Skeletal muscle satellite cell (primary cell): ENCODE results near the gene RNF215. TPM values are rescaled to one million over a fixed set of nuclear protein-coding genes. Genes with fewer than 3 reads are reported as not detected.

Experiments used
- H3K27me3 ChIP-seq: 2 replicates; pipeline ENCODE4 v1.7.0; 2013; ENCODE audit warnings: low read length; ENCODE audit not compliant: control insufficient read depth, insufficient read depth
- H3K36me3 ChIP-seq: 2 replicates; pipeline ENCODE4 v1.7.0; 2013; ENCODE audit warnings: mild to moderate bottlenecking, control low read depth, low read length; ENCODE audit not compliant: insufficient read depth
- H3K4me1 ChIP-seq: 2 replicates; pipeline ENCODE4 v1.7.0; 2013; ENCODE audit warnings: low read length; ENCODE audit not compliant: control insufficient read depth, insufficient read depth
- H3K4me2 ChIP-seq: 2 replicates; pipeline ENCODE4 v1.7.0; 2013; ENCODE audit warnings: mild to moderate bottlenecking, low read length
- H3K4me3 ChIP-seq: 2 replicates; pipeline ENCODE4 v1.7.0; 2013; ENCODE audit warnings: low read length
- H3K9ac ChIP-seq: 2 replicates; pipeline ENCODE4 v1.7.0; 2013; ENCODE audit warnings: mild to moderate bottlenecking, low read depth, low read length, moderate library complexity
- H3K9me3 ChIP-seq: replicated peaks from 2 replicates; pipeline ENCODE4 v1.7.0; 2013; ENCODE audit warnings: mild to moderate bottlenecking, control low read depth, low read length
- small RNA-seq: library from RNA; depleted of rRNA; stranded (forward); fragments of <200 nt; gene quantifications from one replicate; pipeline ENCODE3, GENCODE V24; 2012

RNF215 gene

DNA sequence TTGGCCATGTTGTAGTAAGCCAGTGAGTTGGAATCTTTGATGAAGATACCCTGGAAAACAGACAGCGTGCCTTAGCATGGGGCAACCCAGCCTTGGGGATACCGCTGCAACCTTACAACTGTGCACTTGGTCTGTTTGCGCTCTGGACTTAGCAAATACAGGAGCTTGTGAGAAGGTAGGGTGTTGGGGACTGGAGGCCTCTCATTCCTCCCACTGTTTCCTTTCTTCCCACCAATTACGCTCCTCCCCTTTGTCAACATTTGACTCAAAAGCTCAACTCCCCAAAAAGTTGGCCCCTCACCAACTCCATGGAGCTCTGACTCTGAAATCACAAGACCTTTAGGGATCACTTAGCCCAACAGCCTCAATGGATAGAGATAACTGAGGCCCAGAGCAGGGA is 52.6 kb downstream of the RNF215 start:
- Histone ChIP-seq H3K9ac (no peak overlapping the region), H3K27me3 (no peaks in the 10 kb centered on the region), H3K36me3 (peaks cover 80% of the 10 kb centered on the region), H3K4me3 (no peak overlapping the region), H3K9me3 (no peaks in the 10 kb centered on the region), H3K4me2 (no peak overlapping the region), H3K4me1 (no peaks in the 10 kb centered on the region)

DNA sequence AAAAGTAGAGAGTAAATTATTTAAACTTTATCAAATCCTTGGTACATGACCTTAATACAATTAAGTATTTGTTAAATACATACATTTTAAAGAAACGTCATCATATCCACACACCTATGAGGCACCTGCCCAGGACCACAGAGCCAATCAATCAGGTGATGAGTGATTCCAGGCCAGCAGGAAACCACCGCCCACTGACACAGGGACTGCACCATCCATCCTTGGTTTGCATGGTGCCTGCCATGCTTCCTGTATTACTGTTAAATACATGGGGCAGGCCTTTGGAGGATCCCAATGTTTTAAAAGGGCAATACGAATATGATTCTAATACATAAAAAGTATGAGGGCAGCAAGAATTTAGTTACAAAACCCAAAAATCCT is 53.5 kb downstream of the RNF215 start:
- Histone ChIP-seq H3K36me3 (peaks cover 71% of the 10 kb centered on the region), H3K4me2 (no peak overlapping the region), H3K4me3 (no peak overlapping the region), H3K9me3 (no peaks in the 10 kb centered on the region), H3K9ac (no peak overlapping the region), H3K4me1 (no peaks in the 10 kb centered on the region), H3K27me3 (no peaks in the 10 kb centered on the region)

GRCh38 chr22:30332994-30333706 is 54.1 kb downstream of the RNF215 start:
- H3K4me3 ChIP-seq: no peak overlapping the region
- no peaks in the 10 kb centered on the region for H3K4me1 ChIP-seq
- H3K4me2 ChIP-seq: no peak overlapping the region
- no peaks in the 10 kb centered on the region for H3K9me3 ChIP-seq
- H3K9ac ChIP-seq: no peak overlapping the region
- no peaks in the 10 kb centered on the region for H3K27me3 ChIP-seq
- peaks cover 67% of the 10 kb centered on the region for H3K36me3 ChIP-seq

DNA sequence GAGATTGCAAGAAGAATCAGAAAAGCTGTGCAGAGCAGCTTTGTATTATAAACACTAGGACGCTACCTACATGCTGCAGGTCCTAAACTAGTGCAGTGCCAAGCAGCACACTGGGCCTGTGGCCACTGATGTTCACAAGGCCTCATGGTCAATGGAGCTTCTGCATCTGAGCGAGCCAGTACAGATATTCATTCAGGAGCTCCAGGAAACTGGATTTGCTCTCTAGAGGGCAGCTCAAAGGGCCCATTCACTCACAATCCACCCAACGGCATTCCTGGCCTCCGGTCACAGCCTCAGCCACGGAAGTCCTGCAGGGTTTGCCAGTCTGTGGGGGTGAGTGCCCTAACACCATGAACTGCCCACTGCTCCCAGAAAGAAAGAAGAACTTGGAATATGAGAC is 54.7 kb downstream of the RNF215 start:
- no peak overlapping the region for H3K4me2 ChIP-seq
- H3K36me3 ChIP-seq: peaks cover 61% of the 10 kb centered on the region
- no peaks in the 10 kb centered on the region for H3K9me3 ChIP-seq
- no peaks in the 10 kb centered on the region for H3K27me3 ChIP-seq
- no peak overlapping the region for H3K4me3 ChIP-seq
- no peaks in the 10 kb centered on the region for H3K4me1 ChIP-seq
- no peak overlapping the region for H3K9ac ChIP-seq

Small RNAs within 50 kb of the gene (small RNA-seq; reads per million reads assigned to genes)
- gene AC004832.3 (not detected), gene RNU6-564P (not detected)
